ENCODE results near the gene PCP4L1. TPM values are rescaled to one million over a fixed set of nuclear protein-coding genes. Genes with fewer than 3 reads are reported as not detected.

Gene PCP4L1
- total RNA-seq, 8 experiments from 2014 or later, result 0.32 to 3.9 (median 0.59) TPM; not detected in 1

DNA sequence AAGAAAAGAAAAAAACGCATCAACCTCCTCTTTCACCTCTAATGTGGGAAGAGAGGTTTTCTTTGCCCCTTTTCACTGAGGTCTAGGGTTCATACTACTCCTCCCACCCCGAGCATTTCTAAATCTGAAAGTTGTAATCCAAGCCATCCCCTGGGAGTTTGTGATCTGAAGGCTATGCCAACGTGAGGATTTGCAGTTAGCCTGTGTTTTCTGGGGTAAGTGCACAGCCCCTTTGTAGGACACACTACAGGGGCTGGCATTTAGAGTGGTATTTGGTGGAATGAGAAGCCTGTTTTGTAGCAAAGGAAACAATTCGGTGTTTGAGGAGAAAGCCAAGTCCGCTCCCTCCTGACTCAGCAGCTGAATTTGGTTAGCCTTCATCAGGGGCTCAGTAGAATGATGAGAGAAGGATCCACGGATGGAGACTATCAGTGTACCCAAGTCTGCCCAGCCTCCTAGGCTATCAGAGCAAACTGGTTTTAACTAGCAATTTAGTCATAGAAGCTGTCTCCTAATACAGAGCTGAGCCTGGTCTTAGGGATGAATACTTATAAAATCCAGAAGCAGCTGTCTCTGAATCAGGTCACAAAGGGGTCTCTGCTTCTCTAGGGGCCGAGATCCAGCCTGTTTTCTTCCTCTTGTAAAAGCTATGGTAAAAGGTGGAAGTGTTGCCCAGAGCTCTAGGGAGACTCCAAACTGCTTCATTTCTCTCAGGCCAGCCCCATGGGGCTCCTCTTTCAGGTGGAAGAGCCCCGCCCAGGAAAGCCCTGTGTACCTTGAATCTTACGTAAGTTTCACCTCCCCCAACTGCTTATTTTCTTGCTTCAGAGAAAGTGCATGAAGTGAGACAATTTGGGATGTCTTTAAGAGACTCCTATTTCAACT, 2.1 kb downstream of the PCP4L1 start:
- no peak for ATAC-seq (replicated peaks in 6 of 8)
- H3K4me3 ChIP-seq, result no peak overlapping the region
- no peak overlapping the region for H3K27ac ChIP-seq
- WGBS, 10 experiments, result 0 to 67% (median 28%) methylated on average over 1 to 9 of the region's 9 CpGs; no CpG with 5 or more reads in 1 of the 10 experiments
- in situ Hi-C loops (cut with MboI; ENCODE audit: low pct_unique_long_range_greater_than_20kb in 2 of 9, low sequenced_read_pairs in 9 of 9, unreplicated experiment in 9 of 9), result no loop called here
- peaks cover 2 to 5% of the 10 kb centered on the region in 2 donors for H3K4me1 ChIP-seq (replicated peaks in 1 of 2)

GRCh38 chr1:161261261-161262235, 3.0 kb downstream of the PCP4L1 start:
- Histone ChIP-seq H3K27ac (no peak overlapping the region), H3K4me3 (no peak overlapping the region), H3K4me1 (replicated peaks in 1 of 2) (peaks cover 2 to 5% of the 10 kb centered on the region in 2 donors)
- peak in 2 of 8 experiments; percentile 39 to 53 for ATAC-seq (replicated peaks in 6 of 8)
- 0 to 80% (median 52%) methylated on average over 1 to 9 of the region's 12 CpGs; no CpG with 5 or more reads in 3 of the 10 experiments for WGBS, 10 experiments
- in situ Hi-C loops (cut with MboI; ENCODE audit: low pct_unique_long_range_greater_than_20kb in 2 of 9, low sequenced_read_pairs in 9 of 9, unreplicated experiment in 9 of 9), result no loop called here

DNA sequence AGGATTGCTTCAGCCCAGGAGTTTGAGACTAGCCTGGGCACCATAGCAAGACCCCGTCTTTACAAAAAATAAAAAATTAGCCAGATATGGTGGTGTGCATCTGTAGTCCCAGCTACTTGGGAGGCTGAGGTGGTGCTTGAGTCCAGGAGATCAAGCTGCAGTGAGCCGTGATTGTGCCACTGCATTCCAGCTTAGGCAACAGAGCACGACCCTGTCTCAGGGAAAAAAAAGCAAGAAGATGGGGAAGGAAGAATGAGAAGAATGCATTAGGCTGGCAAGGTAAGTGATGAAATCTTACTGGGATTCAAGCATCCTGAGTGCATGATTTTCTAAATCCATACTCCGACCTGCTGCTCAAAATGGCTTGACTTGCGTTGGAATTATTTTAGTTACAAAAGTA, 6.8 kb downstream of the PCP4L1 start:
- Histone ChIP-seq H3K27ac (no peak overlapping the region), H3K4me1 (replicated peaks in 1 of 2) (peaks cover 2 to 12% of the 10 kb centered on the region in 2 donors), H3K4me3 (no peak overlapping the region)
- in situ Hi-C loops (cut with MboI; ENCODE audit: low pct_unique_long_range_greater_than_20kb in 2 of 9, low sequenced_read_pairs in 9 of 9, unreplicated experiment in 9 of 9), result no loop called here
- no peak for ATAC-seq (replicated peaks in 6 of 8)
- WGBS, 10 experiments, result 17 to 100% (median 82%) methylated on average over 1 to 5 of the region's 5 CpGs; no CpG with 5 or more reads in 1 of the 10 experiments

- no peak overlapping the region for H3K4me3 ChIP-seq
- in situ Hi-C loops (cut with MboI; ENCODE audit: low pct_unique_long_range_greater_than_20kb in 2 of 9, low sequenced_read_pairs in 9 of 9, unreplicated experiment in 9 of 9), result no loop called here
- H3K4me1 ChIP-seq (replicated peaks in 1 of 2), result peaks cover 2 to 10% of the 10 kb centered on the region in 2 donors
- peak in 1 of 8 experiments; percentile 25 for ATAC-seq (replicated peaks in 6 of 8)
- 40 to 80% (median 64%) methylated on average over 1 to 3 of the region's 3 CpGs; no CpG with 5 or more reads in 5 of the 10 experiments for WGBS, 10 experiments
- no peak overlapping the region for H3K27ac ChIP-seq
These were observed 7.7 kb downstream of the PCP4L1 start for GRCh38 chr1:161266202-161266601.

GRCh38 chr1:161266836-161267235, 8.3 kb downstream of the PCP4L1 start:
- 29 to 89% (median 67%) methylated on average over 1 to 2 of the region's 2 CpGs; no CpG with 5 or more reads in 4 of the 10 experiments for WGBS, 10 experiments
- ATAC-seq (replicated peaks in 6 of 8), result no peak
- Histone ChIP-seq H3K4me1 (replicated peaks in 1 of 2) (peaks cover 0 to 7% of the 10 kb centered on the region in 2 donors), H3K4me3 (no peak overlapping the region), H3K27ac (no peak overlapping the region)
- in situ Hi-C loops (cut with MboI; ENCODE audit: low pct_unique_long_range_greater_than_20kb in 2 of 9, low sequenced_read_pairs in 9 of 9, unreplicated experiment in 9 of 9), result no loop called here

DNA sequence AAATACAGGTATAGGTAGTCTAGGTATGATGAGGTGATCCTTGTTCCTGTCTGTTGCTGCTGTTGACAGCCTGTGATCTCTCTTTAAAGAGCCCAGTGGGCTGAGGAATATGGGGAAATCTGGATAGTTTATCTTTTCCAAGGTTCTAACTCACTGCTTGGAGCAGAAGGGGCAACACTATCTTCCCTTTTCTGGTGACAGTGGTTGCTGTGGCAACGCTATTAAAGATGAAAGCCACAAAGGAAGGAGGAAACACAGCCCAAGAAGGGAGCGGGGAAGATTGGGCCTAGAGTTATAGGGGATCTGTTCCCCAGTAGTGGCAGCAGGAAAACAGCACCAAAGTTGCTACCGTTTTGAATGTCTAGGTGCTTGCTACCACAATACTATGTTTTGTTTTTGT, 8.8 kb downstream of the PCP4L1 start:
- ATAC-seq (replicated peaks in 6 of 8), result no peak
- in situ Hi-C loops (cut with MboI; ENCODE audit: low pct_unique_long_range_greater_than_20kb in 2 of 9, low sequenced_read_pairs in 9 of 9, unreplicated experiment in 9 of 9), result no loop called here
- no peak overlapping the region for H3K4me3 ChIP-seq
- 14 to 100% (median 67%) methylated on average over 1 to 3 of the region's 3 CpGs; no CpG with 5 or more reads in 5 of the 10 experiments for WGBS, 10 experiments
- no peak overlapping the region for H3K27ac ChIP-seq
- peaks cover 0 to 7% of the 10 kb centered on the region in 2 donors for H3K4me1 ChIP-seq (replicated peaks in 1 of 2)

DNA sequence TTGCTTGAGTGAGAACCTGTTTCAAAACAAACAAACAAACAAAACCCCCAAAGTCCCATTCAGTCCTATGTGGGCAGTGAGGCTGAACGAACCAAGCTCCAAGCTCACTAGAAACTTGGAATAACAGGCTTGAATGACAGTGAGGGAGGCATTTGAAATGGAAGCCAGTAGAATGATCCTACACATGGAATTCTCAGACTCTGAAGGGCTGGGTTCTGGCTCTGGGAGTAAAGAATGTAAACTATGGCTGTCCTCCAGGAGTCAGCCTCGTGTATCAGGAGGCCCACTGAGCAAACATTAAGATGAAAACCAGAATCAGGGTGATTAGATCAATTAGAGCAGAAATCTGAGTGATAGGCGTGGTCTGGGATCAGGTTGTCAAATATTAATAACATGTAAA, 14.9 kb downstream of the PCP4L1 start:
- Histone ChIP-seq H3K27ac (no peak overlapping the region), H3K4me3 (no peak overlapping the region), H3K4me1 (replicated peaks in 1 of 2) (no peaks in the 10 kb centered on the region)
- in situ Hi-C loops (cut with MboI; ENCODE audit: low pct_unique_long_range_greater_than_20kb in 2 of 9, low sequenced_read_pairs in 9 of 9, unreplicated experiment in 9 of 9), result no loop called here
- ATAC-seq (replicated peaks in 6 of 8), result peak in 1 of 8 experiments; percentile 60
- 0 to 57% (median 44%) methylated on average over 1 to 3 of the region's 3 CpGs; no CpG with 5 or more reads in 3 of the 10 experiments for WGBS, 10 experiments

GRCh38 chr1:161274874-161275273, 16.3 kb downstream of the PCP4L1 start:
- ATAC-seq (replicated peaks in 6 of 8), result no peak
- in situ Hi-C loops (cut with MboI; ENCODE audit: low pct_unique_long_range_greater_than_20kb in 2 of 9, low sequenced_read_pairs in 9 of 9, unreplicated experiment in 9 of 9), result no loop called here
- Histone ChIP-seq H3K4me1 (replicated peaks in 1 of 2) (no peaks in the 10 kb centered on the region), H3K4me3 (no peak overlapping the region), H3K27ac (no peak overlapping the region)
- 40 to 64% (median 56%) methylated on average over 1 to 2 of the region's 3 CpGs; no CpG with 5 or more reads in 7 of the 10 experiments for WGBS, 10 experiments

GRCh38 chr1:161282991-161283390, 24.4 kb downstream of the PCP4L1 start:
- no peak overlapping the region for H3K4me3 ChIP-seq
- WGBS, 10 experiments, result 36 to 93% (median 83%) methylated on average over 1 of the region's 1 CpG; no CpG with 5 or more reads in 1 of the 10 experiments
- H3K27ac ChIP-seq, result no peak overlapping the region
- no peak for ATAC-seq (replicated peaks in 6 of 8)
- in situ Hi-C loops (cut with MboI; ENCODE audit: low pct_unique_long_range_greater_than_20kb in 2 of 9, low sequenced_read_pairs in 9 of 9, unreplicated experiment in 9 of 9), result loop anchor here in 1 of 9 experiments (10.0 kb wide), 1 partner anchor 48 kb away; the partner anchor contains the start of gene NR1I3
- no peaks in the 10 kb centered on the region for H3K4me1 ChIP-seq (replicated peaks in 1 of 2)

DNA sequence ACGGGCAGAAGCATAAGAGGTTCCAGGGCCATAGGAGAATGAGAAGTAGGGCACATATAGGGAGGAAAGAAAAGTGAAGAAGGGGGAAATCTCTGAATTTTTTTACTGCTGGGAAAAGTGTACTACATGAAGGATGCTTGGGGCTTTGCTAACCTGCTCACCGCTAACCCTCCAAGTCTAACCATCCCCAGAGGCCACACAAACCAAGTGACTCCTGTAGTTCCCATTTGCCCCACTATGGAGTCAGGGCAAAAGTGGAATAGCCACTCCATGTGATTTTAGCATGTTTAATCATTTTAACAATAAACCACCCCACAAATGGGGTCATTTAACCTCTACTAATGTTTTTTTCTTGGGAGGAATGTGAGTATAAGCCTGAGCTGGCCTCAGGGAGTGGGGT, 26.6 kb downstream of the PCP4L1 start:
- no peak for ATAC-seq (replicated peaks in 6 of 8)
- no peak overlapping the region for H3K4me3 ChIP-seq

GRCh38 chr1:161285521-161285920, 27.0 kb downstream of the PCP4L1 start:
- 0 to 71% (median 56%) methylated on average over 1 to 5 of the region's 5 CpGs; no CpG with 5 or more reads in 3 of the 10 experiments for WGBS, 10 experiments
- Histone ChIP-seq H3K4me3 (no peak overlapping the region), H3K4me1 (replicated peaks in 1 of 2) (no peaks in the 10 kb centered on the region), H3K27ac (no peak overlapping the region)
- in situ Hi-C loops (cut with MboI; ENCODE audit: low pct_unique_long_range_greater_than_20kb in 2 of 9, low sequenced_read_pairs in 9 of 9, unreplicated experiment in 9 of 9), result loop anchor here in 1 of 9 experiments (10.0 kb wide), 1 partner anchor 51 kb away; the partner anchor contains the start of gene NR1I3
- no peak for ATAC-seq (replicated peaks in 6 of 8)

More for the DNA sequence above, 26.6 kb downstream of the PCP4L1 start:
- no peaks in the 10 kb centered on the region for H3K4me1 ChIP-seq (replicated peaks in 1 of 2)
- no peak overlapping the region for H3K27ac ChIP-seq
- in situ Hi-C loops (cut with MboI; ENCODE audit: low pct_unique_long_range_greater_than_20kb in 2 of 9, low sequenced_read_pairs in 9 of 9, unreplicated experiment in 9 of 9), result loop anchor here in 1 of 9 experiments (10.0 kb wide), 1 partner anchor 50 kb away; the partner anchor contains the start of gene NR1I3
- 67 to 100% (median 88%) methylated on average over 1 to 2 of the region's 2 CpGs; no CpG with 5 or more reads in 3 of the 10 experiments for WGBS, 10 experiments

- H3K4me3 ChIP-seq, result no peak overlapping the region
- 20 to 90% (median 75%) methylated on average over 1 to 3 of the region's 3 CpGs; no CpG with 5 or more reads in 1 of the 10 experiments for WGBS, 10 experiments
- ATAC-seq (replicated peaks in 6 of 8), result no peak
- no peak overlapping the region for H3K27ac ChIP-seq
- H3K4me1 ChIP-seq (replicated peaks in 1 of 2), result no peaks in the 10 kb centered on the region
- in situ Hi-C loops (cut with MboI; ENCODE audit: low pct_unique_long_range_greater_than_20kb in 2 of 9, low sequenced_read_pairs in 9 of 9, unreplicated experiment in 9 of 9), result loop anchor here in 1 of 9 experiments (10.0 kb wide), 1 partner anchor 53 kb away; the partner anchor contains the start of gene NR1I3
These were observed 29.0 kb downstream of the PCP4L1 start for GRCh38 chr1:161287482-161288054.

Measured in motor neuron (in vitro differentiated cells).